WTC11 (cell line): ENCODE data around the gene YTHDC1. TPM values are rescaled to one million over a fixed set of nuclear protein-coding genes. Genes with fewer than 3 reads are reported as not detected.

Source experiments
- ATAC-seq: fragments of 200-7000 bp; cut with Tn5 transposase; 2 replicates; pipeline ENCODE4 v1.10.0; 2021; ENCODE audit warnings: mild to moderate bottlenecking, moderate library complexity
- CTCF ChIA-PET: fragments of 300-600 bp; sonication (Branson Sonifier 250); formaldehyde crosslinking; loops from one replicate; lab custom pipeline; 2021; ENCODE audit warnings: antibody characterized with exemption; lab: Charles Lee
- POLR2A ChIA-PET: fragments of 350-600 bp; sonication (Branson Sonifier 250); formaldehyde crosslinking; loops from one replicate; lab custom pipeline; 2021; ENCODE audit warnings: antibody characterized with exemption; lab: Charles Lee
- DNase-seq: peaks from one replicate; pipeline ENCODE4 v3.0.0; 2021; ENCODE audit warnings: low spot score
- H3K27ac Mint-ChIP-seq: 2 replicates; pipeline ENCODE4 v1.8.0; 2021; ENCODE audit warnings: mixed read lengths
- H3K27me3 Mint-ChIP-seq: 2 replicates; pipeline ENCODE4 v1.8.0; 2021; ENCODE audit warnings: low read depth, mild to moderate bottlenecking, moderate library complexity, mixed read lengths
- H3K36me3 Mint-ChIP-seq: 2 replicates; pipeline ENCODE4 v1.8.0; 2021; ENCODE audit warnings: mixed read lengths
- H3K4me1 Mint-ChIP-seq: 2 replicates; pipeline ENCODE4 v1.8.0; 2022; ENCODE audit warnings: mixed read lengths
- H3K4me3 Mint-ChIP-seq: 2 replicates; pipeline ENCODE4 v1.8.0; 2021; ENCODE audit warnings: mild to moderate bottlenecking, moderate library complexity, mixed read lengths
- H3K9me3 Mint-ChIP-seq: 2 replicates; pipeline ENCODE4 v1.8.0; 2021; ENCODE audit warnings: mixed read lengths
- ATF1 ChIP-seq: sonication (generic); formaldehyde crosslinking; IDR thresholded peaks from 2 replicates; pipeline ENCODE4 v1.8.1; 2023; ENCODE audit warnings: mild to moderate bottlenecking, moderate library complexity, missing genetic modification reagents
- CBFB ChIP-seq: sonication (generic); formaldehyde crosslinking; IDR thresholded peaks from 2 replicates; pipeline ENCODE4 v1.8.1; 2022; ENCODE audit warnings: mild to moderate bottlenecking, low read depth, missing genetic modification reagents
- IRF2 ChIP-seq: sonication (generic); formaldehyde crosslinking; IDR thresholded peaks from 2 replicates; pipeline ENCODE4 v1.8.0; 2022; ENCODE audit warnings: low read depth, missing genetic modification reagents, borderline replicate concordance
- MYBL2 ChIP-seq: sonication (generic); formaldehyde crosslinking; IDR thresholded peaks from 2 replicates; pipeline ENCODE4 v1.8.1; 2023; ENCODE audit warnings: mild to moderate bottlenecking, moderate library complexity, missing genetic modification reagents
- NFATC4 ChIP-seq: fragments of 250-450 bp; sonication (Bioruptor Pico); IDR thresholded peaks from 2 replicates; pipeline ENCODE4 v1.9.0; 2021; ENCODE audit warnings: mild to moderate bottlenecking
- NFE2L1 ChIP-seq: sonication (generic); formaldehyde crosslinking; IDR thresholded peaks from 2 replicates; pipeline ENCODE4 v1.8.1; 2023; ENCODE audit warnings: missing genetic modification reagents
- NR3C1 ChIP-seq: sonication (generic); formaldehyde crosslinking; conservative IDR thresholded peaks from 2 replicates; pipeline ENCODE4 v1.8.1; 2023; ENCODE audit warnings: low read depth, mild to moderate bottlenecking, missing genetic modification reagents
- PRRX2 ChIP-seq: fragments of 250-450 bp; sonication (Bioruptor Pico); IDR thresholded peaks from 2 replicates; pipeline ENCODE4 v1.8.0; 2021; ENCODE audit warnings: mild to moderate bottlenecking
- ZNF396 ChIP-seq: fragments of 250-450 bp; sonication (Bioruptor Pico); IDR thresholded peaks from 2 replicates; pipeline ENCODE4 v1.8.0; 2021; ENCODE audit warnings: mild to moderate bottlenecking, moderate library complexity, borderline replicate concordance
- total RNA-seq: library from RNA; stranded (reverse); gene quantifications from 3 replicates; pipeline ENCODE4 v1.2.3, GENCODE V29; 2021
- TF ChIP-seq, protein P1 (sequence below): sonication (generic); formaldehyde crosslinking; IDR thresholded peaks from 2 replicates; pipeline ENCODE4 v1.8.1; 2022; ENCODE audit warnings: mild to moderate bottlenecking, missing genetic modification reagents, moderate library complexity, borderline replicate concordance
- TF ChIP-seq, protein P2 (sequence below): sonication (generic); formaldehyde crosslinking; IDR thresholded peaks from 2 replicates; pipeline ENCODE4 v1.8.0; 2023; ENCODE audit warnings: missing genetic modification reagents
- TF ChIP-seq, protein P3 (sequence below): sonication (generic); formaldehyde crosslinking; IDR thresholded peaks from 2 replicates; pipeline ENCODE4 v1.8.1; 2023; ENCODE audit warnings: mild to moderate bottlenecking, missing genetic modification reagents, borderline replicate concordance
- TF ChIP-seq, protein P4 (sequence below): fragments of 250-450 bp; sonication (Bioruptor Pico); IDR thresholded peaks from 2 replicates; pipeline ENCODE4 v1.9.0; 2021; ENCODE audit warnings: mild to moderate bottlenecking
- TF ChIP-seq, protein P5 (sequence below): sonication (generic); formaldehyde crosslinking; IDR thresholded peaks from 2 replicates; pipeline ENCODE4 v1.8.1; 2022; ENCODE audit warnings: low read depth, missing genetic modification reagents, borderline replicate concordance
- TF ChIP-seq, protein P6 (sequence below): sonication (generic); formaldehyde crosslinking; conservative IDR thresholded peaks from 2 replicates; pipeline ENCODE4 v1.8.1; 2023; ENCODE audit warnings: mild to moderate bottlenecking, low read depth, missing genetic modification reagents, moderate library complexity
- TF ChIP-seq, protein P7 (sequence below): sonication (generic); formaldehyde crosslinking; IDR thresholded peaks from 2 replicates; pipeline ENCODE4 v1.8.1; 2022; ENCODE audit warnings: low read depth, mild to moderate bottlenecking, moderate library complexity, missing genetic modification reagents, borderline replicate concordance
- TF ChIP-seq, protein P8 (sequence below): sonication (generic); formaldehyde crosslinking; conservative IDR thresholded peaks from 2 replicates; pipeline ENCODE4 v1.8.1; 2022; ENCODE audit warnings: mild to moderate bottlenecking, missing genetic modification reagents

Gene YTHDC1
- total RNA-seq, 1 experiment from 2014 or later: 118 TPM

DNA sequence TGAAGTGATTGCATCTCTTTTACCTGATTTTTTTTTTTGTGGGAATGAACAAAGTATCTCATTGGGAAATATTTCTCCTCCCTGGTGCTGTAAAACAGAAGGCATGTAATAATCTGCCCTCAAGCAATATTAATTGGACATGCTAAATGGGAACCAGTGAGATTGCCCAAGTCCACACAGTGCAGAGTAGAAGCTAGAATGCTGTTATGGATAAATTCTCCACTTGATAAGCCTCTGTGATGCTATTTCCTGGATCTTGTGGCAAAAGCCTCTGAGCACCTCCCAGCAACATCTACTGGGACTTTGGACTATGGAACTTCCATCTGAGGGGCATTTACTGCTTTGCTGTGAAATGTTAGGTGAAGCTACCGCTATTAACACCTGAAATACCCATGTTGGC, 46.9 kb upstream of the YTHDC1 start:
- no peak overlapping the region for H3K27ac Mint-ChIP-seq
- H3K4me3 Mint-ChIP-seq: no peak overlapping the region
- POLR2A ChIA-PET: no interaction called here
- peaks cover 40% of the 10 kb centered on the region for H3K4me1 Mint-ChIP-seq
- H3K27me3 Mint-ChIP-seq: no peaks in the 10 kb centered on the region
- H3K9me3 Mint-ChIP-seq: peaks cover 8% of the 10 kb centered on the region; the same call in 1 of the 2 replicates
- TF ChIP-seq NFATC4 (CRISPR knock-in tag) (no peak), ZNF396 (CRISPR knock-in tag) (no peak), MYBL2 (CRISPR knock-in tag) (no peak), NFE2L1 (CRISPR knock-in tag) (no peak), CBFB (CRISPR knock-in tag) (no peak), PRRX2 (CRISPR knock-in tag) (no peak), NR3C1 (no peak), IRF2 (CRISPR knock-in tag) (no peak), ATF1 (CRISPR knock-in tag) (no peak)
- TF ChIP-seq, protein P1, sequence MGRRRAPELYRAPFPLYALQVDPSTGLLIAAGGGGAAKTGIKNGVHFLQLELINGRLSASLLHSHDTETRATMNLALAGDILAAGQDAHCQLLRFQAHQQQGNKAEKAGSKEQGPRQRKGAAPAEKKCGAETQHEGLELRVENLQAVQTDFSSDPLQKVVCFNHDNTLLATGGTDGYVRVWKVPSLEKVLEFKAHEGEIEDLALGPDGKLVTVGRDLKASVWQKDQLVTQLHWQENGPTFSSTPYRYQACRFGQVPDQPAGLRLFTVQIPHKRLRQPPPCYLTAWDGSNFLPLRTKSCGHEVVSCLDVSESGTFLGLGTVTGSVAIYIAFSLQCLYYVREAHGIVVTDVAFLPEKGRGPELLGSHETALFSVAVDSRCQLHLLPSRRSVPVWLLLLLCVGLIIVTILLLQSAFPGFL: no peak
- TF ChIP-seq, protein P2, sequence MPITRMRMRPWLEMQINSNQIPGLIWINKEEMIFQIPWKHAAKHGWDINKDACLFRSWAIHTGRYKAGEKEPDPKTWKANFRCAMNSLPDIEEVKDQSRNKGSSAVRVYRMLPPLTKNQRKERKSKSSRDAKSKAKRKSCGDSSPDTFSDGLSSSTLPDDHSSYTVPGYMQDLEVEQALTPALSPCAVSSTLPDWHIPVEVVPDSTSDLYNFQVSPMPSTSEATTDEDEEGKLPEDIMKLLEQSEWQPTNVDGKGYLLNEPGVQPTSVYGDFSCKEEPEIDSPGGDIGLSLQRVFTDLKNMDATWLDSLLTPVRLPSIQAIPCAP (CRISPR knock-in tag): no peak
- TF ChIP-seq, protein P3, sequence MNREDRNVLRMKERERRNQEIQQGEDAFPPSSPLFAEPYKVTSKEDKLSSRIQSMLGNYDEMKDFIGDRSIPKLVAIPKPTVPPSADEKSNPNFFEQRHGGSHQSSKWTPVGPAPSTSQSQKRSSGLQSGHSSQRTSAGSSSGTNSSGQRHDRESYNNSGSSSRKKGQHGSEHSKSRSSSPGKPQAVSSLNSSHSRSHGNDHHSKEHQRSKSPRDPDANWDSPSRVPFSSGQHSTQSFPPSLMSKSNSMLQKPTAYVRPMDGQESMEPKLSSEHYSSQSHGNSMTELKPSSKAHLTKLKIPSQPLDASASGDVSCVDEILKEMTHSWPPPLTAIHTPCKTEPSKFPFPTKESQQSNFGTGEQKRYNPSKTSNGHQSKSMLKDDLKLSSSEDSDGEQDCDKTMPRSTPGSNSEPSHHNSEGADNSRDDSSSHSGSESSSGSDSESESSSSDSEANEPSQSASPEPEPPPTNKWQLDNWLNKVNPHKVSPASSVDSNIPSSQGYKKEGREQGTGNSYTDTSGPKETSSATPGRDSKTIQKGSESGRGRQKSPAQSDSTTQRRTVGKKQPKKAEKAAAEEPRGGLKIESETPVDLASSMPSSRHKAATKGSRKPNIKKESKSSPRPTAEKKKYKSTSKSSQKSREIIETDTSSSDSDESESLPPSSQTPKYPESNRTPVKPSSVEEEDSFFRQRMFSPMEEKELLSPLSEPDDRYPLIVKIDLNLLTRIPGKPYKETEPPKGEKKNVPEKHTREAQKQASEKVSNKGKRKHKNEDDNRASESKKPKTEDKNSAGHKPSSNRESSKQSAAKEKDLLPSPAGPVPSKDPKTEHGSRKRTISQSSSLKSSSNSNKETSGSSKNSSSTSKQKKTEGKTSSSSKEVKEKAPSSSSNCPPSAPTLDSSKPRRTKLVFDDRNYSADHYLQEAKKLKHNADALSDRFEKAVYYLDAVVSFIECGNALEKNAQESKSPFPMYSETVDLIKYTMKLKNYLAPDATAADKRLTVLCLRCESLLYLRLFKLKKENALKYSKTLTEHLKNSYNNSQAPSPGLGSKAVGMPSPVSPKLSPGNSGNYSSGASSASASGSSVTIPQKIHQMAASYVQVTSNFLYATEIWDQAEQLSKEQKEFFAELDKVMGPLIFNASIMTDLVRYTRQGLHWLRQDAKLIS (CRISPR knock-in tag): no peak
- TF ChIP-seq, protein P4, sequence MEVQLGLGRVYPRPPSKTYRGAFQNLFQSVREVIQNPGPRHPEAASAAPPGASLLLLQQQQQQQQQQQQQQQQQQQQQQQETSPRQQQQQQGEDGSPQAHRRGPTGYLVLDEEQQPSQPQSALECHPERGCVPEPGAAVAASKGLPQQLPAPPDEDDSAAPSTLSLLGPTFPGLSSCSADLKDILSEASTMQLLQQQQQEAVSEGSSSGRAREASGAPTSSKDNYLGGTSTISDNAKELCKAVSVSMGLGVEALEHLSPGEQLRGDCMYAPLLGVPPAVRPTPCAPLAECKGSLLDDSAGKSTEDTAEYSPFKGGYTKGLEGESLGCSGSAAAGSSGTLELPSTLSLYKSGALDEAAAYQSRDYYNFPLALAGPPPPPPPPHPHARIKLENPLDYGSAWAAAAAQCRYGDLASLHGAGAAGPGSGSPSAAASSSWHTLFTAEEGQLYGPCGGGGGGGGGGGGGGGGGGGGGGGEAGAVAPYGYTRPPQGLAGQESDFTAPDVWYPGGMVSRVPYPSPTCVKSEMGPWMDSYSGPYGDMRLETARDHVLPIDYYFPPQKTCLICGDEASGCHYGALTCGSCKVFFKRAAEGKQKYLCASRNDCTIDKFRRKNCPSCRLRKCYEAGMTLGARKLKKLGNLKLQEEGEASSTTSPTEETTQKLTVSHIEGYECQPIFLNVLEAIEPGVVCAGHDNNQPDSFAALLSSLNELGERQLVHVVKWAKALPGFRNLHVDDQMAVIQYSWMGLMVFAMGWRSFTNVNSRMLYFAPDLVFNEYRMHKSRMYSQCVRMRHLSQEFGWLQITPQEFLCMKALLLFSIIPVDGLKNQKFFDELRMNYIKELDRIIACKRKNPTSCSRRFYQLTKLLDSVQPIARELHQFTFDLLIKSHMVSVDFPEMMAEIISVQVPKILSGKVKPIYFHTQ (CRISPR knock-in tag): no peak
- TF ChIP-seq, protein P5, sequence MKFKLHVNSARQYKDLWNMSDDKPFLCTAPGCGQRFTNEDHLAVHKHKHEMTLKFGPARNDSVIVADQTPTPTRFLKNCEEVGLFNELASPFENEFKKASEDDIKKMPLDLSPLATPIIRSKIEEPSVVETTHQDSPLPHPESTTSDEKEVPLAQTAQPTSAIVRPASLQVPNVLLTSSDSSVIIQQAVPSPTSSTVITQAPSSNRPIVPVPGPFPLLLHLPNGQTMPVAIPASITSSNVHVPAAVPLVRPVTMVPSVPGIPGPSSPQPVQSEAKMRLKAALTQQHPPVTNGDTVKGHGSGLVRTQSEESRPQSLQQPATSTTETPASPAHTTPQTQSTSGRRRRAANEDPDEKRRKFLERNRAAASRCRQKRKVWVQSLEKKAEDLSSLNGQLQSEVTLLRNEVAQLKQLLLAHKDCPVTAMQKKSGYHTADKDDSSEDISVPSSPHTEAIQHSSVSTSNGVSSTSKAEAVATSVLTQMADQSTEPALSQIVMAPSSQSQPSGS (CRISPR knock-in tag): no peak
- TF ChIP-seq, protein P6, sequence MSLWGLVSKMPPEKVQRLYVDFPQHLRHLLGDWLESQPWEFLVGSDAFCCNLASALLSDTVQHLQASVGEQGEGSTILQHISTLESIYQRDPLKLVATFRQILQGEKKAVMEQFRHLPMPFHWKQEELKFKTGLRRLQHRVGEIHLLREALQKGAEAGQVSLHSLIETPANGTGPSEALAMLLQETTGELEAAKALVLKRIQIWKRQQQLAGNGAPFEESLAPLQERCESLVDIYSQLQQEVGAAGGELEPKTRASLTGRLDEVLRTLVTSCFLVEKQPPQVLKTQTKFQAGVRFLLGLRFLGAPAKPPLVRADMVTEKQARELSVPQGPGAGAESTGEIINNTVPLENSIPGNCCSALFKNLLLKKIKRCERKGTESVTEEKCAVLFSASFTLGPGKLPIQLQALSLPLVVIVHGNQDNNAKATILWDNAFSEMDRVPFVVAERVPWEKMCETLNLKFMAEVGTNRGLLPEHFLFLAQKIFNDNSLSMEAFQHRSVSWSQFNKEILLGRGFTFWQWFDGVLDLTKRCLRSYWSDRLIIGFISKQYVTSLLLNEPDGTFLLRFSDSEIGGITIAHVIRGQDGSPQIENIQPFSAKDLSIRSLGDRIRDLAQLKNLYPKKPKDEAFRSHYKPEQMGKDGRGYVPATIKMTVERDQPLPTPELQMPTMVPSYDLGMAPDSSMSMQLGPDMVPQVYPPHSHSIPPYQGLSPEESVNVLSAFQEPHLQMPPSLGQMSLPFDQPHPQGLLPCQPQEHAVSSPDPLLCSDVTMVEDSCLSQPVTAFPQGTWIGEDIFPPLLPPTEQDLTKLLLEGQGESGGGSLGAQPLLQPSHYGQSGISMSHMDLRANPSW (CRISPR knock-in tag): no peak
- TF ChIP-seq, protein P7, sequence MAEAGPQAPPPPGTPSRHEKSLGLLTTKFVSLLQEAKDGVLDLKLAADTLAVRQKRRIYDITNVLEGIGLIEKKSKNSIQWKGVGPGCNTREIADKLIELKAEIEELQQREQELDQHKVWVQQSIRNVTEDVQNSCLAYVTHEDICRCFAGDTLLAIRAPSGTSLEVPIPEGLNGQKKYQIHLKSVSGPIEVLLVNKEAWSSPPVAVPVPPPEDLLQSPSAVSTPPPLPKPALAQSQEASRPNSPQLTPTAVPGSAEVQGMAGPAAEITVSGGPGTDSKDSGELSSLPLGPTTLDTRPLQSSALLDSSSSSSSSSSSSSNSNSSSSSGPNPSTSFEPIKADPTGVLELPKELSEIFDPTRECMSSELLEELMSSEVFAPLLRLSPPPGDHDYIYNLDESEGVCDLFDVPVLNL (CRISPR knock-in tag): no peak
- TF ChIP-seq, protein P8, sequence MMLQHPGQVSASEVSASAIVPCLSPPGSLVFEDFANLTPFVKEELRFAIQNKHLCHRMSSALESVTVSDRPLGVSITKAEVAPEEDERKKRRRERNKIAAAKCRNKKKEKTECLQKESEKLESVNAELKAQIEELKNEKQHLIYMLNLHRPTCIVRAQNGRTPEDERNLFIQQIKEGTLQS: no peak
- CTCF ChIA-PET: no interaction called here
- ATAC-seq: no peak
- DNase-seq: no peak
- no peaks in the 10 kb centered on the region; the same call in 1 of the 2 replicates for H3K36me3 Mint-ChIP-seq
